ENCODE results near the gene FBXW12.

FBXW12 gene

DNA sequence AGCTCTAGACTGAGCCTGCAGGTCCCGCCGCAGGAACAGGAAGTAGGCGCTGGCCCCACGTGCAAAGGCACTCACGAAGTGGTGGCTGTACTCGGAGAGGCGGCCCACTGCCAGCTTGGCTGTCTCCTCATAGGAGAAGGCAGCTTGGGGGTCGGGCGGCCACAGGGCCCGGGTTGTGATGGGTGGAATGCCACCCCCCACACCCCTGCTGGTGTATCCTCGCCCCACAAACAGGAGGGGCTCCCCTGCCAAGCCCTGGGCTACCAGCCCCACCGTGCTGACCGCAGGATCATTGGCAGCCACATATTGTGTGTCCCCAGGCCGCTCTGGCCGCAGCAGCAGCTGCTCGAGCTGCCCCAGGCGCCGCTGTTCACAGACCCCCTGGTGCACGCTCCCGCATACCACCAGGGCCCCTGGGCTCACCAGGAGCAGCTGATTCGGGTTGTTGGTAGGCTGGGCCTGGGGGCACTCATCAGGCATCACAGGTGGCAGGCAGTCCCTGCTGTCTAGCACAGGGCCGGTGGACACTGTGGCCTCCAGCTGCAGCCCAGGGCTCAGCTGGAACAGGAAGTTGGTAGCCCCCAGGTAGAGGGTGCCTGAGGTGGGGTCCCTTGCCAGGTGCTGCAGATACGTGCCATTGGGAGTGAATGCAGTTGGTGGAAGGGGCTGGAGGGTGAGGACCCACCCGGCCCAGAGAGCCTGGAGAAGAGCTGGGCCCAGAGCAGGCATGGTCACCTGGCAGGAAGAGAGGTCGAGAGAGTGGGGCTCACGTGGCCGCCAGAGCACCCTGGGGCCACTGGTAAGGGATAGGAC lies 52.1 kb downstream of the FBXW12 start:
- Histone ChIP-seq H3K27ac (ENCODE audit: low read depth, low read length) (no peak overlapping the region), H3K27me3 (ENCODE audit: insufficient read depth, low read length) (no peaks in the 10 kb centered on the region), H3K4me1 (ENCODE audit: insufficient read depth, low read length) (peaks cover 15% of the 10 kb centered on the region), H3K9ac (ENCODE audit: low read depth, low read length) (no peak overlapping the region; the same call in 1 of the 2 replicates), H3K9me3 (ENCODE audit: insufficient read depth, low read depth, low read length) (no peaks in the 10 kb centered on the region), H3K4me3 (ENCODE audit: low read length) (no peak overlapping the region), H3K36me3 (ENCODE audit: insufficient read depth, low read length) (peaks cover 50% of the 10 kb centered on the region)
- WGBS, result 94% methylated on average over 27 of the region's 27 CpGs

DNA sequence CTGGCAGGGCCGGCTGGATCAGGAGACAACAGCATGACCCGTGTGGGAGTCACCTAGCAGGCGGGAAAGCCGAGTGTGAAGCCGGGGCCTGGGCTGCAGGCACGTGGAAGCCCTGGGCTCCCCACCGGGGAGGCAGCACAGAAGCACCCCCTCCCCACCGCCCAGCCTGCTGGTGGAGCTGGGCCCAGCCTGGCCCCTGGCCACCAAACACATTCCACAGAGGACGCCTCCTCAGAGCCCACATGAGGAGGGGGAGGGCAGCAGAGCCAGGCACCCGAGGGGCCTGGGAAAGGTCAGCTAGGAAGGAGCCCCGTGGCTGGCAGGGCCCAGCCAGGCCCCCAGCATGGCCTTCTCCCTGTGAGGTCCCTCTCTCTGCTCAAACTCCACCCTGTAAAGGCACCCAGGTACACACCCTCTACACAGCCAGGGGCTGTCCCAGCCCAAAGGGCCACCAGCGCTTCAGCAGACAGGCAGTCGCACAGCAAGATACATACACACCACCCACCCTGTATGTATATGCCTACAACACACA lies 53.3 kb downstream of the FBXW12 start:
- Histone ChIP-seq H3K4me3 (ENCODE audit: low read length) (no peak overlapping the region), H3K27ac (ENCODE audit: low read depth, low read length) (no peak overlapping the region), H3K27me3 (ENCODE audit: insufficient read depth, low read length) (no peaks in the 10 kb centered on the region), H3K4me1 (ENCODE audit: insufficient read depth, low read length) (peaks cover 17% of the 10 kb centered on the region), H3K36me3 (ENCODE audit: insufficient read depth, low read length) (peaks cover 41% of the 10 kb centered on the region), H3K9me3 (ENCODE audit: insufficient read depth, low read depth, low read length) (no peaks in the 10 kb centered on the region), H3K9ac (ENCODE audit: low read depth, low read length) (no peak overlapping the region)
- WGBS, result 89% methylated on average over 13 of the region's 13 CpGs

DNA sequence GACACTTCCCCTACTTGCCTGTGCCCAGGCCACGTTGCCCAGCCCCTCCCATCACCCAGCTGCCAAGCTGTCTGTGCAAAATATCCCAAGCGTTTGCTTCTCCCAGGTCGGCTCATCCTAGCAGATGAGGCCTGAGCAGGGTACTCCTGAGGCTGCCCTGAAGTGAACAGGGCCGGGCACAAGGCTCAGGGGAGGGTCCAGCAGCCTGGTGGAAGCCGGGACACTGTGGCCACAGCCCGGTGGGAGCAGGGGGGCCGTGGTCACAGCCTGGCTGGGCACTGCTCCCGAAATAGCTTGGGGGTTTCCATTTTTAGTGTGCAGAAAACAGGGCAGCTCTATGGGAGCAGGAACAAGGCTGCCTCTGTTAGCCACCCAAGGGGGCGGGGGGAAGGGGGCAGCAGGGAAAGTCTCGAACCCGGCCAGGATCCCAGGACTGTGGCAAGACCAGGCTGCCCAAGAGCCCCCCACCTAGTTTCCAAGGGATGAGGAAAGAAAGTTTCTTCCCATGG lies 54.4 kb downstream of the FBXW12 start:
- no peak overlapping the region for H3K27ac ChIP-seq (ENCODE audit: low read depth, low read length)
- peaks cover 30% of the 10 kb centered on the region for H3K36me3 ChIP-seq (ENCODE audit: insufficient read depth, low read length)
- peaks cover 23% of the 10 kb centered on the region for H3K4me1 ChIP-seq (ENCODE audit: insufficient read depth, low read length)
- no peaks in the 10 kb centered on the region for H3K9me3 ChIP-seq (ENCODE audit: insufficient read depth, low read depth, low read length)
- no peak overlapping the region for H3K9ac ChIP-seq (ENCODE audit: low read depth, low read length)
- 92% methylated on average over 11 of the region's 11 CpGs for WGBS
- no peaks in the 10 kb centered on the region for H3K27me3 ChIP-seq (ENCODE audit: insufficient read depth, low read length)
- H3K4me3 ChIP-seq (ENCODE audit: low read length), result no peak overlapping the region

DNA sequence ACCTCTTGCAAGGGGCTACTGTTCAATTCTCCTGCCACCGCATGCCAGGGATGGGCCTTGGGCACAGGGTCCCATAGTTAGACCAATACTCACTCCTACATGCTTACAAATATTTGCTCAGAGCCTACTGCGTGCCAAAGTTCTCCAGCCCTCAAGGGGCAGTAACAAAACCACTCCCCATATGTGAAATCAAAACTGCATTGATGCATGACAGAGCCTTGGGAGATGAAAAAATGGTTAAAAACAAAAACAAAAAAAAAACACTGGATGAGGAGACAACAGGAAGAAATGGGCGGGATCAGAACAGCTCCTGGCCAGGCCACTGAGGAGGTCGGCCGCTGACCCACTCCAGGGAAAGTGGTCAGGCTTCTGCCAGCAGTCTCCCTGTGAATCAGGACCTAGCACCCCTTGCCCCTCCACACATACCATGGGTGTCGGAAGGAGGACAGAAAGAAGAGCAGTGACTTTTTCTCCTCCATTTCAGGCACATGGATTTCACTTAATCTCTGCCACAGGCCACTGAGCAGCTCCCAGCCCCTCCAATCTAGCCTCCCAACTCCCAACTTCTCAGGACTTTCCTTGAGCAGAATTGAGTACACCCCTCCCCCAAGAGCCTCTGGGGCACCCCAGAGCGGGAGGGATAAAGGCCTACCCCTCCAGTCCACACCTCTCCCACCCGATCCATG lies 55.1 kb downstream of the FBXW12 start:
- Histone ChIP-seq H3K27me3 (ENCODE audit: insufficient read depth, low read length) (no peaks in the 10 kb centered on the region), H3K27ac (ENCODE audit: low read depth, low read length) (no peak overlapping the region), H3K9me3 (ENCODE audit: insufficient read depth, low read depth, low read length) (no peaks in the 10 kb centered on the region), H3K4me1 (ENCODE audit: insufficient read depth, low read length) (peaks cover 23% of the 10 kb centered on the region), H3K4me3 (ENCODE audit: low read length) (peak overlapping the region; percentile 85; the same call in 1 of the 2 replicates), H3K9ac (ENCODE audit: low read depth, low read length) (peak overlapping the region; percentile 96; the same call in 1 of the 2 replicates), H3K36me3 (ENCODE audit: insufficient read depth, low read length) (peaks cover 29% of the 10 kb centered on the region)
- 89% methylated on average over 8 of the region's 8 CpGs for WGBS

DNA sequence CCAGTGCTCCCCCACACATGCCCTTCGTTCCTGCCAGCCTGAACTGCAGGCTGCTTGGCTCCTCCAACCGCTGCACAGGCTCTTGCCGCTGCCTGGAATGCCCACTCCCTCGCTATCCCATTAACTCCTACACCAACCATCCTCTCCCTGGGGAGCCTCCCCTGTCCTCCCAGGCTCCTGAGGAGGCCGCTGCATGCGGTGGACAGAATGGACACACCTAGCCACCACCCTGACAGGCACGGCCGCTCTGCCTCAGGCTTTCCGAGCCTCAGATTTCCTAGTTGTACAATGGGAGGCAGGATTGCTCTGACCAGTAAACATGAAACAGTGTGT lies 55.6 kb downstream of the FBXW12 start:
- WGBS, result 83% methylated on average over 9 of the region's 9 CpGs
- Histone ChIP-seq H3K36me3 (ENCODE audit: insufficient read depth, low read length) (peaks cover 29% of the 10 kb centered on the region), H3K9ac (ENCODE audit: low read depth, low read length) (peak overlapping the region; percentile 96), H3K4me3 (ENCODE audit: low read length) (peak overlapping the region; percentile 85), H3K4me1 (ENCODE audit: insufficient read depth, low read length) (peaks cover 23% of the 10 kb centered on the region), H3K27ac (ENCODE audit: low read depth, low read length) (no peak overlapping the region), H3K27me3 (ENCODE audit: insufficient read depth, low read length) (no peaks in the 10 kb centered on the region), H3K9me3 (ENCODE audit: insufficient read depth, low read depth, low read length) (no peaks in the 10 kb centered on the region)

DNA sequence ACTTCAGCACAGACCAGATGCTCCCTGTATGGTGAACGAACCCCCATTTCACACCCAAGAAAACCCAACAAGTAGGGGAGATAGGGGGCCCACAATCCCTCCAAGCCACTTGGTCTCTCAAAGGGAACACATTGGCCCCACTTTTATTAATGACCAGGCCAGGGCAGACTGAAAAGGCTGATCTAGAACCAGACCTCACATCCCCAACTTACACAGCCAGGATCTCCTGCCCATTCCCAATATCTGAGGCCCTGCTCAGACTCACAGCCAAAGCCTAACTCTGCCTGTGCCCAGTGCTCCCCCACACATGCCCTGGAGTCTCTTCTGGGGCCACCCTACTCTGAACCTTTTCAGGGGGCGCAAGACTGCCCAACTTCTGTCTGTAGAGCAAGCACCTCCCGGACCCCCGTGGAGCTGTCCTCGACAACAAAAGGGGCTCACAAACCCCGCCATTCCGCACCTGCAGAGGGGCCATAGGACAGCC lies 56.1 kb downstream of the FBXW12 start:
- peak overlapping the region; percentile 85 for H3K4me3 ChIP-seq (ENCODE audit: low read length)
- peak overlapping the region; percentile 96 for H3K9ac ChIP-seq (ENCODE audit: low read depth, low read length)
- WGBS, result 26% methylated on average over 6 of the region's 7 CpGs
- peaks cover 29% of the 10 kb centered on the region for H3K36me3 ChIP-seq (ENCODE audit: insufficient read depth, low read length)
- no peaks in the 10 kb centered on the region for H3K27me3 ChIP-seq (ENCODE audit: insufficient read depth, low read length)
- H3K4me1 ChIP-seq (ENCODE audit: insufficient read depth, low read length), result peaks cover 23% of the 10 kb centered on the region
- H3K27ac ChIP-seq (ENCODE audit: low read depth, low read length), result peak overlapping the region; percentile 17; the same call in 1 of the 2 replicates
- H3K9me3 ChIP-seq (ENCODE audit: insufficient read depth, low read depth, low read length), result no peaks in the 10 kb centered on the region

DNA sequence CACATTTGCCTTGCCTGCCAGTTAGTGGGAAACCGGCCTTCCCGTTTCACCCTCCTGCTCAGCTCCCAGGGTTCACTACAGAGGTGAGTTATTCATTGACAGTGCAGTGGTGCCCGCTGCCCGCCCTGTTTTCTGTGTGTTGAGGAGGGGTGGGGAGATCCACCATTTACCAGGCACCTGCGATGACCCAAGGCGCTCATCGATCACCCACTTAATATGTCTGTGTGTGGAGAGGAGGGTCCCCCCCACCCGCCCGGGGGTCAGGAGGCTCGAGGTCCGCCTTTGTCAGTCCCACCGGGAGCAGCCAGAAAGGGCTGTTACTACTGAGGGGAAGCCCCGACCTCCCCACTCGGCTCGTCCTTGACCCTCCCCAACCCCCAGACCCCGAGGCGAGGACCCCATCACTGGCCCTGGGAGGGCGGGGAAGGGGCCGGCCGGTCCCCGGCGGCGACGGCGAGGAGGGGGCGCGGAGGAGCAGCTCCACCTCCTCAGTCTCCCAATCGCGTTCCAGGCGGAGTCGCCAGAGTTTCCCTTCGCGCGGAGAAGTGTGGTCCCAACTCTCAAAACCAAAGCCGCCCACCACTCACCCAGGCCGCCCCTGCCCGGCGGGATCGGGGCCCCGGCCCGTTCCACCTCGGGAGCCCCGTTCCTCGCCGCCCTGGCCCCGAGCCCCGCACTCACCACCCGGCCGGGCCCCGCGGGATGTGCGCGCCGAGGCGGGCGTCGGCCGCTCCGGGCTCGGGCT lies 56.7 kb downstream of the FBXW12 start:
- H3K36me3 ChIP-seq (ENCODE audit: insufficient read depth, low read length), result peaks cover 30% of the 10 kb centered on the region
- H3K9ac ChIP-seq (ENCODE audit: low read depth, low read length), result peak overlapping the region; percentile 96
- WGBS, result under 1% methylated on average over 57 of the region's 60 CpGs

DNA sequence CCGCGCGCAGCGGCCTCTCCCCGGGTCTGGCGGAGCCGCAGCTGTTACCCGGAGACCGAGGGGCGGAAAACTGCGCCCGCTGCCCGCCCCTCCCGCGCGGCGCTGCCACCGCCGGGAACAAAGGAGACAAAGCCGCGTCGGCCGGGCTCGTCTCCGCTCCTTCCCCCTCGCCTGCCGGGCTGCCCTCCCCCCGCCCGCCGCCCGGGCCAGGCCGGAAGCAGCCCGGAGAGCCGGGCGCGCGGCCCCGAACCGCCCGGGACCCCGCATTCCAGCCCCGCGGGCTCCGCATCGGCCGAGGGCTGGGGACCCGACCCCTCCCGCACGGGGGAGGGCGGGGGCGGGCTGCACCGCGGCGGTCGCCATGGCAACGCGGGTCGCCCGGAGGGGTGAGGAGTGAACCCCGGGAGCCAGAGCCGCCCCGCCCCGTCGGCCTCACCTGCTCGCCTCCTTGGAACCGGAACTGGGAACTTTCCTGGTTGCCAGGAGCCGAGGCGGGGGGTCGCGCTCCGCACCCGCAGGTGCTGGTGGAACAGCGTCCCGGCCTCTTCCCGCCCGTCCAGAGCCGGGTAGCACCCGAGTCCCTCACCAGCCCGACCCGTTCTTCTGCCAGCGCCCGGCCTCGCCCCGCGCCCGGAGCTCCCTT lies 57.4 kb downstream of the FBXW12 start:
- Histone ChIP-seq H3K4me3 (ENCODE audit: low read length) (peak overlapping the region; percentile 85), H3K4me1 (ENCODE audit: insufficient read depth, low read length) (peaks cover 23% of the 10 kb centered on the region), H3K9ac (ENCODE audit: low read depth, low read length) (peak overlapping the region; percentile 96), H3K36me3 (ENCODE audit: insufficient read depth, low read length) (peaks cover 31% of the 10 kb centered on the region), H3K27me3 (ENCODE audit: insufficient read depth, low read length) (no peaks in the 10 kb centered on the region), H3K9me3 (ENCODE audit: insufficient read depth, low read depth, low read length) (no peaks in the 10 kb centered on the region), H3K27ac (ENCODE audit: low read depth, low read length) (peak overlapping the region; percentile 93)
- under 1% methylated on average over 86 of the region's 86 CpGs for WGBS

More for the DNA sequence above, 56.7 kb downstream of the FBXW12 start:
- Histone ChIP-seq H3K4me3 (ENCODE audit: low read length) (peak overlapping the region; percentile 85), H3K4me1 (ENCODE audit: insufficient read depth, low read length) (peaks cover 23% of the 10 kb centered on the region), H3K27ac (ENCODE audit: low read depth, low read length) (peak overlapping the region; percentile 93), H3K9me3 (ENCODE audit: insufficient read depth, low read depth, low read length) (no peaks in the 10 kb centered on the region), H3K27me3 (ENCODE audit: insufficient read depth, low read length) (no peaks in the 10 kb centered on the region)

DNA sequence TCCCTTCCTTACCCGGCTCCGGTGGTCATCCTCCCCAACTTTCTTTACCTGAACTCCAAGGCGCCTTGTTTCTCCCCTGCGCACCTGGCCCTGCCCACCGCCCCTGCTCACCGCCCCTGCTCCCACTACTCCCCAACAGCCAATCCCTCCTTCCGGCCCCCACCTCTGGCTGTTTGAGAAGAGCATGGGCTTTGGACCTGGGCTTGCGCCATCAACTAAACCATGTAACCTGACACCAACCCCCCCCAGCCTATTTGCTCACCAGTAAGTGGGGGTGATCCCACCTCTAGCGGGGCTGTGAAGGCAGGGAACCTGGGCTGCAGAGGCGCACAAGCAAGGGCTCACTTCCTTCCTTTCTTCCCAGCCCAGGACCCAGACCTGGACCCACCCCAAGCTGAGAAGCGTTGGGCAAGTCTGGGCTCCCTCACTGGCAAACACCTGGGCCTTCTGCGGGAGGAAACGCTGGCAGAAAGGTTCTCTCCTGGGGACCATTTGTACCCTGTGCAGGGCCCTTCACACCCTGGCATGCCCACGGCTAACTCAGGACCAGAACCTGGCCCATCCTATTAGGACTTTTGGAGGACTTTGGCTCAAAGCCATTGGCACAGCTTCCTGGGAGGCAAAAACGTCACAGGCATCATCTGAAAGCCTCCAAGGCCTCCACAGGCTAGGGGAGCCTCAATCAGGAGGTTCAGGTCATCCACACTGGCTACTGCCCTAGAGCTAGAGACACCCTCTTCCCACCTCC lies 58.1 kb downstream of the FBXW12 start, which contains the start of gene PLXNB1:
Gene PLXNB1, minus strand, starts transcription at position 127 of the 748 bp plus-strand sequence. CDS start 5,475 bp downstream, outside the sequence.
- 9% methylated on average over 15 of the region's 15 CpGs for WGBS
- Histone ChIP-seq H3K9ac (ENCODE audit: low read depth, low read length) (peak within 1 kb of the TSS; percentile 96), H3K9me3 (ENCODE audit: insufficient read depth, low read depth, low read length) (no peaks in the 10 kb centered on the region), H3K4me1 (ENCODE audit: insufficient read depth, low read length) (peaks cover 23% of the 10 kb centered on the region), H3K27me3 (ENCODE audit: insufficient read depth, low read length) (no peaks in the 10 kb centered on the region), H3K36me3 (ENCODE audit: insufficient read depth, low read length) (peaks cover 31% of the 10 kb centered on the region), H3K4me3 (ENCODE audit: low read length) (peak within 1 kb of the TSS; percentile 85), H3K27ac (ENCODE audit: low read depth, low read length) (peak within 1 kb of the TSS; percentile 93)

DNA sequence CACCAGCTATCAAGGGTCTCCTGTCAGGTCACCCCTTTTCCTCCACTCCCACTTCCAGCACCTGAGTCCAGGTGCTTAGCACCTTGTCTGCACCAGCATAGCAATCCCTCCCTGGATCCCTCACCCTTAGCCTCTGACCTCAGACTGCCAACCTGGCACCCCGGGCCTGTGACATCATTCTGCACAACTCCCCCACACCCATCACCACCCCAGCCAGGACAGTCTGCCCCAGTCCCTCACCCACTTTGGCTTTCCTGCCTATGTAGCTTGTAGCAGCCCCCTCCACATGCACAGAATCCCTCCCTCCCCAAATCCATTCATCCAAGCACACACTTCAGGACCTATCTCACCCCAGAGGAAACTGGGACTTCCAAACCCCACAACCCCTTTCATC lies 58.7 kb downstream of the FBXW12 start:
- peak overlapping the region; percentile 85 for H3K4me3 ChIP-seq (ENCODE audit: low read length)
- H3K27me3 ChIP-seq (ENCODE audit: insufficient read depth, low read length), result no peaks in the 10 kb centered on the region
- 87% methylated on average over 1 of the region's 1 CpG for WGBS
- H3K9ac ChIP-seq (ENCODE audit: low read depth, low read length), result peak overlapping the region; percentile 96
- H3K9me3 ChIP-seq (ENCODE audit: insufficient read depth, low read depth, low read length), result no peaks in the 10 kb centered on the region
- H3K4me1 ChIP-seq (ENCODE audit: insufficient read depth, low read length), result peaks cover 23% of the 10 kb centered on the region
- peak overlapping the region; percentile 93 for H3K27ac ChIP-seq (ENCODE audit: low read depth, low read length)
- peaks cover 31% of the 10 kb centered on the region for H3K36me3 ChIP-seq (ENCODE audit: insufficient read depth, low read length)

All from HUES64 (cell line).